HCT116 (cell line): Measurements from ENCODE around the gene ADNP. TPM values are rescaled to one million over a fixed set of nuclear protein-coding genes. Genes with fewer than 3 reads are reported as not detected.

Experiments
- ATAC-seq: fragments of 200-7000 bp; cut with Tn5 transposase; 2 replicates; pipeline ENCODE4 v1.9.1; 2020; ENCODE audit warnings: mild to moderate bottlenecking, moderate library complexity
- BruUV-seq: library from RNA; stranded (reverse); fragments of 400-500 nt; replicated peaks from 2 replicates; lab custom pipeline; 2021; lab: Mats Ljungman, UMichigan
- CTCF ChIA-PET: fragments of 300-600 bp; sonication (Branson Sonifier 250); formaldehyde crosslinking; loops from one replicate; lab custom pipeline; 2021; ENCODE audit warnings: antibody characterized with exemption; lab: Charles Lee
- POLR2A ChIA-PET: fragments of 300-600, 350-600 bp; sonication (Branson Sonifier 250); formaldehyde crosslinking; loops from one replicate; lab custom pipeline; 2021; ENCODE audit warnings: antibody characterized with exemption; lab: Charles Lee
- RAD21 ChIA-PET, 2 experiments: fragments of 300-600 bp; sonication (Branson Sonifier 250); formaldehyde crosslinking; loops; one replicate each; lab custom pipeline; 2023; ENCODE audit warnings: low total read pairs in 2 of 2; ENCODE audit not compliant: uncharacterized antibody in 2 of 2, unreplicated experiment in 2 of 2, low non-redundant PET in 1 of 2; lab: Charles Lee
- DNase-seq: peaks from one replicate; pipeline ENCODE4 v3.0.0-alpha.2; 2010; ENCODE audit warnings: low read depth, low spot score
- H2AFZ ChIP-seq: fragments of 200-600 bp; shearing (Covaris generic), sonication (generic); 2 replicates; pipeline ENCODE4 v1.6.1; 2017; ENCODE audit warnings: low read depth, mixed run types, mixed read lengths, antibody characterized with exemption, low read length; ENCODE audit not compliant: poor library complexity, severe bottlenecking
- H3K27ac ChIP-seq: 2 replicates; pipeline ENCODE4 v1.5.1; 2012; ENCODE audit warnings: low read depth, low read length
- H3K27me3 ChIP-seq: fragments of 200-600 bp; sonication (generic); 2 replicates; pipeline ENCODE4 v1.6.1; 2016; ENCODE audit warnings: mixed run types, low read length, mixed read lengths; ENCODE audit not compliant: insufficient read depth
- H3K36me3 ChIP-seq, 2 experiments: fragments of 200-500 bp in 1 of 2; fragments of 200-600 bp in 1 of 2; sonication (Bioruptor generic) in 1 of 2; sonication (generic) in 1 of 2; 2 replicates each; pipeline versions ENCODE4 v1.5.1 to v1.6.1; 2014 to 2016; ENCODE audit warnings: low read length in 2 of 2, inconsistent platforms in 1 of 2, mixed read lengths in 1 of 2, mixed run types in 1 of 2; ENCODE audit not compliant: insufficient read depth in 2 of 2, control insufficient read depth in 1 of 2
- H3K4me1 ChIP-seq, 2 experiments: fragments of 200-600 bp in 1 of 2; sonication (generic) in 1 of 2; 2 replicates each; pipeline versions ENCODE4 v1.5.1 to v1.6.1; 2012 to 2017; ENCODE audit warnings: low read length in 2 of 2, inconsistent platforms in 1 of 2, mild to moderate bottlenecking in 1 of 2, mixed read lengths in 1 of 2, mixed run types in 1 of 2, moderate library complexity in 1 of 2; ENCODE audit not compliant: insufficient read depth in 2 of 2, control insufficient read depth in 1 of 2
- H3K4me2 ChIP-seq: fragments of 200-600 bp; sonication (generic); 2 replicates; pipeline ENCODE4 v1.6.1; 2017; ENCODE audit warnings: mixed run types, low read length, mixed read lengths
- H3K4me3 ChIP-seq, 2 experiments: fragments of 200-600 bp in 1 of 2; sonication (generic) in 1 of 2; replicated peaks in 1 of 2; 2 replicates each; pipeline ENCODE4 v1.5.1; 2011 to 2016; ENCODE audit warnings: low read length in 2 of 2, control low read depth in 1 of 2, low read depth in 1 of 2, mild to moderate bottlenecking in 1 of 2, mixed read lengths in 1 of 2, mixed run types in 1 of 2
- H3K79me2 ChIP-seq: fragments of 200-600 bp; sonication (generic); 2 replicates; pipeline ENCODE4 v1.6.1; 2017; ENCODE audit warnings: mild to moderate bottlenecking, mixed run types, low read length, moderate library complexity, mixed read lengths; ENCODE audit not compliant: insufficient read depth
- H3K9ac ChIP-seq: fragments of 200-600 bp; sonication (generic); 2 replicates; pipeline ENCODE4 v1.6.1; 2016; ENCODE audit warnings: low read length, mixed read lengths
- H3K9me2 ChIP-seq: fragments of 200-600 bp; sonication (generic), shearing (Covaris generic); 2 replicates; pipeline ENCODE4 v1.6.1; 2017; ENCODE audit warnings: mixed run types, mild to moderate bottlenecking, moderate library complexity; ENCODE audit not compliant: insufficient read depth
- H3K9me3 ChIP-seq, 2 experiments: fragments of 200-500 bp in 1 of 2; fragments of 200-600 bp in 1 of 2; sonication (Bioruptor generic) in 1 of 2; sonication (generic) in 1 of 2; 2 replicates each; pipeline ENCODE4 v1.6.1; 2014 to 2017; ENCODE audit warnings: low read length in 2 of 2, mixed read lengths in 2 of 2, inconsistent platforms in 1 of 2, low read depth in 1 of 2, mild to moderate bottlenecking in 1 of 2, mixed run types in 1 of 2, moderate library complexity in 1 of 2; ENCODE audit not compliant: control insufficient read depth in 1 of 2, insufficient read depth in 1 of 2
- H4K20me1 ChIP-seq: fragments of 200-600 bp; sonication (generic), shearing (Covaris generic); 2 replicates; pipeline ENCODE4 v1.6.1; 2017; ENCODE audit warnings: mixed run types, mild to moderate bottlenecking, moderate library complexity; ENCODE audit not compliant: insufficient read depth
- CEBPB ChIP-seq: IDR thresholded peaks from 2 replicates; pipeline ENCODE4 v1.6.1; 2012; ENCODE audit warnings: low read depth
- EZH2 ChIP-seq: fragments of 200-600 bp; sonication (generic); IDR thresholded peaks from 2 replicates; pipeline ENCODE4 v1.6.1; 2017; ENCODE audit warnings: antibody characterized with exemption, mixed run types
- EZH2phosphoT487 ChIP-seq: fragments of 200-600 bp; IDR thresholded peaks from 2 replicates; pipeline ENCODE4 v1.6.1; 2018; ENCODE audit warnings: antibody characterized with exemption, borderline replicate concordance
- JUND ChIP-seq: IDR thresholded peaks from 2 replicates; pipeline ENCODE4 v1.6.1; 2012
- SIN3A ChIP-seq: IDR thresholded peaks from 2 replicates; pipeline ENCODE4 v1.6.1; 2012; ENCODE audit warnings: low read depth
- SP1 ChIP-seq: IDR thresholded peaks from 2 replicates; pipeline ENCODE4 v1.6.1; 2012; ENCODE audit warnings: low read depth
- YY1 ChIP-seq: IDR thresholded peaks from 2 replicates; pipeline ENCODE4 v1.6.1; 2011; ENCODE audit warnings: low read length, low read depth, moderate library complexity, mild to moderate bottlenecking; ENCODE audit not compliant: insufficient replicate concordance; ENCODE audit errors: extremely low read depth
- ZNF274 ChIP-seq: fragments of 200-500 bp; sonication (Bioruptor generic); IDR thresholded peaks from 2 replicates; pipeline ENCODE4 v1.6.1; 2014; ENCODE audit warnings: mild to moderate bottlenecking, low read depth, low read length, inconsistent platforms
- intact Hi-C: fragments of 100-400 bp; cut with micrococcal nuclease; formaldehyde crosslinking; loops from 2 replicates; pipeline ENCODE4 v1.10.0; 2022
- total RNA-seq: library from RNA; stranded (reverse); gene quantifications from one replicate; pipeline ENCODE4 v1.2.1, GENCODE V29; 2021; ENCODE audit not compliant: unreplicated experiment
- TF ChIP-seq, protein P1 (sequence below): IDR thresholded peaks from 2 replicates; pipeline ENCODE4 v1.6.1; 2012
- TF ChIP-seq, protein P2 (sequence below), 3 experiments: fragments of 200-600 bp in 1 of 3; sonication (generic) in 1 of 3; IDR thresholded peaks in 2 of 3; conservative IDR thresholded peaks in 1 of 3; 2 replicates each; pipeline ENCODE4 v1.5.1; 2012 to 2017; ENCODE audit warnings: low read depth in 2 of 3, low read length in 2 of 3, antibody characterized with exemption in 1 of 3, borderline replicate concordance in 1 of 3, control low read depth in 1 of 3, mild to moderate bottlenecking in 1 of 3, mixed read lengths in 1 of 3, mixed run types in 1 of 3, moderate library complexity in 1 of 3; ENCODE audit not compliant: insufficient read depth in 1 of 3

ADNP gene
- total RNA-seq, 1 experiment from 2014 or later = 85.9 TPM

DNA sequence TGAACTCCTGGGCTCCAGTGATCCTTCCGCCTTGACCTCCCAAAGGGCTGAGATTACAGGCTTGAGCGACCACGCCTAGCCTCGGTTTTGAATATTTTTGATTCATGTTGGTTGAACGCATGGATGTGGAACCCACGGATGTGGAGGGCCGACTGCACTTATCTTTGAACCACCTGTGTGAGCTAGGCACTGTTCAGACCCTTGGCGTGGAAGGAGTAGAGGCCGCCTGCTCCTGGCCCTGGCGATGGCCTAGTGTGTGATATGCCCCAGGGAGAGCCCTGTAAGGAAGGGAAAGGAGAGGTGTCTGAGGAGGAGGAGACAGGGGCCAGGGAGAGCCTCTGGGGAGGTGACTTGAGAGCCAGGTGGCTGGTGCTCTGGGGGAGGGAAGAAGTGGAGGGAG lies 72.1 kb downstream of the ADNP start:
- H3K9me3 ChIP-seq = no peaks in the 10 kb centered on the region
- BruUV-seq = no TSS peak
- no peak overlapping the region for H3K4me2 ChIP-seq
- ChIA-PET CTCF (no interaction called here), POLR2A (no interaction called here), RAD21 (no interaction called here)
- intact Hi-C loops = no loop called here
- TF ChIP-seq EZH2 = no peak
- no peak for TF ChIP-seq SP1
- no peak for TF ChIP-seq EZH2phosphoT487
- TF ChIP-seq ZNF274 = no peak
- TF ChIP-seq, protein P1, sequence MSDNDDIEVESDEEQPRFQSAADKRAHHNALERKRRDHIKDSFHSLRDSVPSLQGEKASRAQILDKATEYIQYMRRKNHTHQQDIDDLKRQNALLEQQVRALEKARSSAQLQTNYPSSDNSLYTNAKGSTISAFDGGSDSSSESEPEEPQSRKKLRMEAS = no peak
- TF ChIP-seq CEBPB = no peak
- TF ChIP-seq, protein P2, sequence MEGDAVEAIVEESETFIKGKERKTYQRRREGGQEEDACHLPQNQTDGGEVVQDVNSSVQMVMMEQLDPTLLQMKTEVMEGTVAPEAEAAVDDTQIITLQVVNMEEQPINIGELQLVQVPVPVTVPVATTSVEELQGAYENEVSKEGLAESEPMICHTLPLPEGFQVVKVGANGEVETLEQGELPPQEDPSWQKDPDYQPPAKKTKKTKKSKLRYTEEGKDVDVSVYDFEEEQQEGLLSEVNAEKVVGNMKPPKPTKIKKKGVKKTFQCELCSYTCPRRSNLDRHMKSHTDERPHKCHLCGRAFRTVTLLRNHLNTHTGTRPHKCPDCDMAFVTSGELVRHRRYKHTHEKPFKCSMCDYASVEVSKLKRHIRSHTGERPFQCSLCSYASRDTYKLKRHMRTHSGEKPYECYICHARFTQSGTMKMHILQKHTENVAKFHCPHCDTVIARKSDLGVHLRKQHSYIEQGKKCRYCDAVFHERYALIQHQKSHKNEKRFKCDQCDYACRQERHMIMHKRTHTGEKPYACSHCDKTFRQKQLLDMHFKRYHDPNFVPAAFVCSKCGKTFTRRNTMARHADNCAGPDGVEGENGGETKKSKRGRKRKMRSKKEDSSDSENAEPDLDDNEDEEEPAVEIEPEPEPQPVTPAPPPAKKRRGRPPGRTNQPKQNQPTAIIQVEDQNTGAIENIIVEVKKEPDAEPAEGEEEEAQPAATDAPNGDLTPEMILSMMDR (IDR thresholded peaks at IDR 0.05 in 2 of 3, conservative IDR thresholded peaks at IDR 0.05 in 1 of 3; ENCODE audit: borderline replicate concordance in 1 of 3, insufficient read depth in 1 of 3, low read depth in 2 of 3, low read length in 2 of 3) = no peak
- no peak for TF ChIP-seq SIN3A
- TF ChIP-seq JUND = no peak
- no peak for TF ChIP-seq YY1
- H3K27me3 ChIP-seq = no peaks in the 10 kb centered on the region
- H3K4me3 ChIP-seq = no peak overlapping the region
- H4K20me1 ChIP-seq = no peaks in the 10 kb centered on the region
- H3K36me3 ChIP-seq = no peaks in the 10 kb centered on the region
- no peak overlapping the region for H3K27ac ChIP-seq
- H3K79me2 ChIP-seq = no peaks in the 10 kb centered on the region
- no peak overlapping the region for H2AFZ ChIP-seq
- H3K4me1 ChIP-seq = peaks cover 22 to 24% of the 10 kb centered on the region in 2 experiments
- no peaks in the 10 kb centered on the region for H3K9me2 ChIP-seq
- DNase-seq (no peak), ATAC-seq (no peak)
- H3K9ac ChIP-seq = no peak overlapping the region
